ENCODE measurements around the gene RCSD1.

- TF ChIP-seq CTCF (IDR thresholded peaks at IDR 0.05) = no peak
- TF ChIP-seq POLR2A (IDR thresholded peaks at IDR 0.05) = no peak
Measured at GRCh38 chr1:167705250-167705649, 75.2 kb downstream of the RCSD1 start.

Measured in lower leg skin (tissue), 3 donors.